SKM-1 (cell line): ENCODE data around the gene EPHA6.
A peak's percentile ranks its signal among the peaks of the same experiment; 100 is the strongest.
"Not testable (repeated sequence)": the region's sequence is repeated elsewhere in the genome, so short reads cannot be mapped to it uniquely, and the experiment has no call there.

Source experiments
- DNase-seq: peaks from one replicate; lab custom pipeline; 2025; ENCODE audit not compliant: unreplicated experiment; lab: John Stamatoyannopoulos, UW

EPHA6 gene

DNA sequence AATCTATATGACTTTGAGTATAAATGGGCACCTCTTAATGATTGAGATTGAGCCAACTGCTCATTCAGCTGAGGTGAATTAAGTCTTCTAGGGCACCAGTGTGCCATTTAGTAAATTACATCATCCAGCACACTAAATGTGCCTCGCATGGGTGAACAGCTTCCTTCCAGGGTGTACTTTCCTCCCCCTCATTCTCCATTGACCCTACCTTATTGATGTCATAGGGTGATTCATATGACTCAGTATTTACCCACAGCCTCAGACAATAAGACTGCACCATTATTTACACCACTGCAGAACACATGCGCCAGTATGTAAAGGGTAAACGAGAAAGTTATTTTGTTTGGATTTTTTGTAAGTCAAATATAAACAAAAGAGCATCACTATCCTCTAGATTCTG, 765.0 kb downstream of the EPHA6 start:
- no peak for DNase-seq

GRCh38 chr3:97610626-97611025, 796.2 kb downstream of the EPHA6 start:
- DNase-seq, result no peak

- no peak for DNase-seq
Observed at GRCh38 chr3:97612632-97613031, 798.2 kb downstream of the EPHA6 start.

DNA sequence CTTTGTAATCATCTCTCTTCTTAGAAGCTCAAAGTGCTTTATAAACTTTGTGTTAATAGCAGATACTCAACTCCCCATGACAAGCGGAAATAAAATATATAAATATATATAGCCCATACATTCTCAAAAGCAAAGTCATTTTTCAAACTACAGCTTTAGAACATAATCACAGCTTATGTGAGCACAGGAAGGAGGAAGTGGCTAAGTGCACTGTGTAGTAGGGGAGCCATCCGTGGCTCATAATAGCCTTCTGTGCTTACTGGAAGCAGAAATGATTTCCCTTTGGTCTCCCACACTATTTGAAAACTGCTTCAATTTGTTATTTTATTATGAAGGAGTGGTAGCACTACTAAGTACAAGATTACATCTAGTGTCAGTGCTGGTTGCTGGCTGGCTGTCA, 798.7 kb downstream of the EPHA6 start:
- no peak for DNase-seq

DNA sequence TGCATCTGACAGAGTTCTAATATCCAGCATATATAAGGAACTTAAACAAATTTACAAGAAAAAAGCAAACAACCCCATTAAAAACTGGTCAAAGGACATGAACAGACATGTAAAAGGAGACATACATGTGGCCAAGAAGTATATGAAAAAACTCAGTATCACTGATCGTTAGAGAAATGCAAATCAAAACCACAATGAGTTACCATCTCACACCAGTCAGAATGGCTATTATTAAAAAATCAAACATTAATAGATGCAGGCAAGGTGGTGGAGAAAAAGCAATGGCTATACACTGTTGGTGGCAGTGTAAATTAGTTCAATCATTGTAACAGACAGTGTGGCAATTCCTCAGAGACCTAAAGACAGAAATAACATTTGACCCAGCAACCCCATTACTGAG, 806.1 kb downstream of the EPHA6 start:
- not testable (repeated sequence) for DNase-seq

- no peak for DNase-seq
Observed at GRCh38 chr3:97636465-97636864, 822.1 kb downstream of the EPHA6 start.

DNA sequence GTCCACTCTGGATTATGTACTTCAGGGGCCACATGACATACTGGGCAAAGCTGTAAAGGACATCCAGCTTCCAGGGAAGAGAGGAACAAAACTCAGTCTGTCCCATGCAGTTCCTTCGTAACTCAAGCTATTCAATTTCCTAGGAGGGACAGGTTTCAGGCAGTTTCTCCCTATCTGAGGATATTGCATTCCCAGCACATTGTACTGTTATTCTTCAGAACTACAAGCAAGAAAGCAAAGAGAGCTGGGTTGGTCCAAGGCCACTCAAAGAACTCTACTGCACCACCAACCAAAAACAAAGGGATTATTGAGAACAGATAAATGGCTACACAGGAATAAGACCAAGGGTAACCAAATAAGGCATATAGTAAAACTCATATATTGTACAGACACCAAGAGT, 832.5 kb downstream of the EPHA6 start:
- no peak for DNase-seq

- no peak for DNase-seq
Observed at GRCh38 chr3:97647441-97647982, 833.1 kb downstream of the EPHA6 start.

GRCh38 chr3:97655971-97656370, 841.6 kb downstream of the EPHA6 start:
- DNase-seq, result no peak

DNA sequence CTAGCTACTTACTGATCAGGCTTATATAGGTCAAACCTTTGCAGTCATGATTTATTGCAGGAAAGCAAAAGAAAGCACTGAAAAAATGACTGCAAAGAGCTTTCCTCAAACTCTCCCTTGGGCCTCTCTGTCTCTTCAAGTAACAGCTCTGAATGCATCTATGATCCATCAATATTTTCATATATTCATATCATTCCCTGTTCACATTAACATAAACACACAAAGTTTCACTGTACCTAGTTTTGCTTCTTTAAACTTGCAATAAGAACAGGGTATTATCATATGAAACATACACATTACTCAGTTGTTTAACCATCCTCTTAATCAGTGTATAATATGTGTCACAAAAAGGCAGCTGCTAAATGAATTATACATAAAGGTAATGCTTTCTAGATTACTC, 842.2 kb downstream of the EPHA6 start:
- no peak for DNase-seq

GRCh38 chr3:97658668-97659285, 844.4 kb downstream of the EPHA6 start:
- DNase-seq, result peak; percentile 23

GRCh38 chr3:97662264-97662663, 847.9 kb downstream of the EPHA6 start:
- no peak for DNase-seq

DNA sequence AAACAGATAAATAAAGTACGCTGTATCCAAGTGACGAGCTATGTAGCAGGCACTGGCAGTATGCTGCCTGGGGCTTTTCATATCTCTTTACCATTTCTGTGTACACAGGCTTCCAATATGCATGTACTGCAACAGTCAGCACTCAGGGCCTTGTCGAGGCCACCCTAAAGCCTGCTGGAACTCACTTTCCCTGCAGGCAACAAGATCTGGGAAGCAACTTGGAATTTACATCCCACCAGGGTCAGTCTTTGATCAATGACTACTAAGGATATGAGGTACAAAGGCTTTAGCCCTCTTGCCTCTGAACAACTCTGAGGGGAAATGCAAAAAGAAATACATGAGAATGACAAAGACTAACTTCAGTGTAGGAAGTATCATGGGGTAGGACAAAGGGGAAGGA, 848.4 kb downstream of the EPHA6 start:
- no peak for DNase-seq

DNA sequence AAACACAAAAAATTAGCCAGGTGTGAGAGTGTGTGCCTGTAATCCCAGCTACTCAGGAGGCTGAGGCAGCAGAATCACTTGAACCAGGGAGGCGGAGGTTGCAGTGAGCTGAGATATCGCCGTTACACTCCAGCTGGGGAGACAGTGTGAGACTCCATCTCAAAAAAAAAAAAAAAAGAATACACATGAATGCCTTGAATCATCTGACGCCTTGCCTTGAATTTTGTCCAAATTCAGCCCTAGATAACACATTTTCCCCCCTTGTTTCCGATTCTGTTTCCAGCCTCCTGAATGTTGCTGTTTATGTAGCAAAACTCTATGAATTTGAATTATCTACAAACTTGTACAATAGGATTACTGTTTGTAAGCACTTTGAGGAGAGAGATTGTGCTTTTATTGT, 851.5 kb downstream of the EPHA6 start:
- DNase-seq, result no peak

DNA sequence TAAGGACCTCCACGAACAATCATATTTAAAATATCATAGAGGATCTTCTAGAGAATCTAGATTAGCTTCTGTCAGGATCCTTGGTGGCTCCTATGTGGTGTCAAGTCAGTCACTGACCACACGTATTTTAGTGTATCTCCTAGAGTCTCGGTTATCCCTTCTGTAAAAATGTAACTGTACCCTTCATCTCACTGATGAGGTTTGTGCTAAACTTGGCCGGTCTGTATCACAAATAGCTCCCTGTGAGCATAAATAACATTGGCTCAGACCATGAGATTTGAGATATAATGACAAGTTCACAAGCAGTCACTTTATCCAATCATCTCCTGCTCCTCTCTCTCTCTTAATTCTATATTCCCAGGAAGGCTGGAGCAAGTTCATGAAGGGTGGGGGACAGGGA, 856.6 kb downstream of the EPHA6 start:
- DNase-seq, result no peak

DNA sequence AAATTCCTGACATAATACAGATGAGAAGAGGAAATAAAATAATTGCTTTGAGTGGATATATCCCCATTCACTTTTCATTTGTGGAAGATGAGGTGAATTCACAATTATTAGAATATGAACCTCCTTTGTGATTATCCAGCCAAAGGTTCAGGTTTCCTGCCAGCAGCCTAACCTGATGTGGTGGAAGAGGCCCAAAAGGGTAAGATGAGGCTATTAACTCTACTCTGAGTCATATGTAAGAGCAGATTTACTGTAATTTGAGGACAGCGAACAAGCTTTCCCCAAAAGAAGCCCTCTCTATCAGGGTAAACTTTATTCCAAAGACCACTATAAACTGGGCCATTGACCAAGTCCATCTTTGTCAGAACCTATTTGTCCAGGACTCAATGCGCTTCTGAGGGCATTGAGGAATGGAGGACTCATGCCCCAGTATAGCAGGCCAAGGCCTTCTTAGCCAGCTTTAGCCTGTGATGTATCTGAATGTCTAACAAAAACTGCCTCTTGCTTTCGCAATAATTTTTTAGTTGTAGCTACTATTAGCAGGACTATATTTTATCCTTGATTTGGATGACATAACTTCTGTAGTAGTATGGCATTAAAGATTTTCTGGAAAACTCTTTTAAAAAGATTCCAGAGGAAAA, 859.1 kb downstream of the EPHA6 start:
- DNase-seq, result no peak

DNA sequence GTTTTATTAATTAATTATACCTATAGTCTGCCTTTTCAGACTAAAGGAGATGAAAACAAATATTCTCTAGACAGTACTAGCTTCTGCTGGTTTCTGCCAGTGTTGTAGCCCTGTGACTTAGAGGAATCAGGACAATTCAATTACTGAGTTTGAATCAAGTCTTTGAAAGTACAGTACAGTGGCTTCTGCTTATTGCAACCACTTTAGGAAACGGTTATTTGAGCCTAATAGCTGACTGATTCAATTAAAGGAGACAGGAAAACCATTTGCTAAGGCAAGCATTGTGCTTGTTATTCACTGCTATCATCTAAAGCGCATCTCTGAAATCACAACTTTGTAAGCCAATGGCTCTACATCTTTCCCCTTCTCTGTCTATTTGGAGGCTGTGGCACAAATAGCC, 860.1 kb downstream of the EPHA6 start:
- no peak for DNase-seq

- no peak for DNase-seq
Observed at GRCh38 chr3:97680210-97680609, 865.8 kb downstream of the EPHA6 start.

DNA sequence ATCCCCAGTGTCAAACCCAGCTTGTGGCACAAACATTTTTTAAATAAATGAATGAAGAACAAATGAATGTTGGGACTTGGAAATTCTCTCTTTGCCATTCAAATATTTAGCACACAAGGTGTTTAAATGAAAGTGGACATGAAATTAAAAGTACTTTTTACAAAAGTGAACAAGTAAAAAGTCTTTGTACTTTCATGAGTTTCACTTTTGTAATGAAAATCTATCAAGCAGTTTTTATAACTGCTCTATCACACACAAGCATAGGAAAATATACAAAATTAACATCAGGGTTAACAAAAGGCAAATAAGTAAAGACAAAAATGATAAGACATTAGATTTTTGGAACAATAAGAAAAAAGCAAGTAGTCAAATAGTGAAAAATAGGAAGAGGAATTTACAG, 866.3 kb downstream of the EPHA6 start:
- no peak for DNase-seq

DNA sequence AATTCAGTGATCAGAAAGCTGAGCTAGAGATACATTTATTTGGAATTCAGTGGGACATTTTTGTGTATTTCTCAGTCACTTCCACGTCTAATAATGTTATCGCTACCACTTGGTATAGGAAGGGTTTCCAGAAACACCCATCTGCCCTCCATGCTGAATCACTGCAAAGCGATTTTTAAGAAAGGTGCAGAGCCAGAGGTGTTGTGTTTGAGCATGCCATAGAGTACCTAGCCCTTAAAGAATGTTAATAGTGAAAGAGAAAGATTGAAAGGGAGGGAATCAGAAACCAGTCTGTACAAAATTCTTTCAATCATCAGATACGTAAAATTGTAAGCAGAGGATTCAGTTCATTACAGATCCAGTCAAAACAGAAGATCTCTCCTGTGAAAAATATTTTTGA, 870.1 kb downstream of the EPHA6 start:
- no peak for DNase-seq

GRCh38 chr3:97686258-97686657, 871.9 kb downstream of the EPHA6 start:
- no peak for DNase-seq

DNA sequence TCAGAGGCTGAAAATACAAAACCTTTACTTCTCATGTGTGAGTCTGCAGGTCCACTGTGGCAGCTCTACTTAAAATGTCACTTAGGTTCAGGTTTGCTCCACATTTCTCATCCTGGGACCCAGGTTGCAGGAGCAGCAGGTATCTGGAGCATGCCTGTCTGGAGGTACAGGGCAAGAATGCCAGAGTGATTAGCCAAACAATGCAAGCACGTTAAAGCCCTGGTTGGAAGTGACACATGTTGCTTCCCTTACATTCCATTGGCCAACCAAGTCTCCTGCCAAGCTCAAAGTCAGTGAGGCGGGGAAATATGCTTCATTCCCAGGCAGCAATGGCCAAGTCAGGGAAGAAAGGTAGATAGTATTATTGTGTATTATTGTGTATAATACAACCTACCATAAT, 873.3 kb downstream of the EPHA6 start:
- DNase-seq, result no peak

DNA sequence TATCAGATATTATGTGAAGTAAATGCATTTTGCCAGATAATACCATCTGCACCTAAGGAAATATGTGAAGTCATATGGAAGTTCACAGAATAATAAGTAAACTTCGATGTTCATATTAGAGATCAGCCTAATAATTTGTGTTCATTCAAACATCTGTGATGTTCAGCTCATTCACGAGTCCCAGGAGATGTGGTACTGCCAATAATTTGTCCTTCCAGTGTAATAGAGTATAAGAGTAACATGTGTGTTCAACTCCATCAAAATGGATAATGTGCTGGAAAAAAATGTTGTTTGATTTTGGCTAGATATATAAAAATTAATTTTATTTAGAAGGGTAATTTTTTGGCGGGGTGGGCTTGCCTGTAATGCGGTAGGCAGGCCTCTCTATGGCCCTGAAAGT, 874.7 kb downstream of the EPHA6 start:
- DNase-seq, result no peak
